Measurements from ENCODE around the gene CERT1. TPM values are rescaled to one million over a fixed set of nuclear protein-coding genes. Genes with fewer than 3 reads are reported as not detected.

Gene CERT1
- total RNA-seq, 1 experiment from 2014 or later, result 30.0 TPM

DNA sequence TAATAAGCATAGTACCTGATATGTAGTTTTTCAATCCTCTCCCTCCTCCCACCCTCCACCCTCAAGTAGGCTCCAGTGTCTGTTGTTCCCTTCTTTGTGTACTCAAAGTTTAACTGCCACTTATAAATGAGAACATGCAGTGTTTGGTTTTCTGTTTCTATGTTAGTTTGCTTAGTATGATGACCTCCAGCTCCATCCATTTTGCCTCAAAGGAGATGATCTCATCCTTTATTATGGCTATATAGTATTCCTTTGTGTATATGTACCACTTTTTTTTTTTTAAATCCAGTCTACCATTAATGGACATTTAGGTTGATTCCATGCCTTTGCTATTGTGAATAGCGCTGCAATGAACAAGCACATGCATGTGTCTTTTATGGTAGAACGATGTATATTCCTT lies 20.8 kb upstream of the CERT1 start:
- H3K4me1 ChIP-seq (ENCODE audit: insufficient read depth, low read length, poor library complexity, severe bottlenecking), result no peaks in the 10 kb centered on the region
- peaks cover 16% of the 10 kb centered on the region for H3K9me3 ChIP-seq (ENCODE audit: low read depth, low read length, poor library complexity, severe bottlenecking)
- no TSS peak for BruUV-seq (replicated peaks)
- ChIA-PET CTCF (no interaction called here), POLR2A (ENCODE audit: low non-redundant PET) (no interaction called here)
- no peak overlapping the region for H3K4me3 ChIP-seq (ENCODE audit: low read depth, low read length, poor library complexity, severe bottlenecking)
- TF ChIP-seq, protein P1, sequence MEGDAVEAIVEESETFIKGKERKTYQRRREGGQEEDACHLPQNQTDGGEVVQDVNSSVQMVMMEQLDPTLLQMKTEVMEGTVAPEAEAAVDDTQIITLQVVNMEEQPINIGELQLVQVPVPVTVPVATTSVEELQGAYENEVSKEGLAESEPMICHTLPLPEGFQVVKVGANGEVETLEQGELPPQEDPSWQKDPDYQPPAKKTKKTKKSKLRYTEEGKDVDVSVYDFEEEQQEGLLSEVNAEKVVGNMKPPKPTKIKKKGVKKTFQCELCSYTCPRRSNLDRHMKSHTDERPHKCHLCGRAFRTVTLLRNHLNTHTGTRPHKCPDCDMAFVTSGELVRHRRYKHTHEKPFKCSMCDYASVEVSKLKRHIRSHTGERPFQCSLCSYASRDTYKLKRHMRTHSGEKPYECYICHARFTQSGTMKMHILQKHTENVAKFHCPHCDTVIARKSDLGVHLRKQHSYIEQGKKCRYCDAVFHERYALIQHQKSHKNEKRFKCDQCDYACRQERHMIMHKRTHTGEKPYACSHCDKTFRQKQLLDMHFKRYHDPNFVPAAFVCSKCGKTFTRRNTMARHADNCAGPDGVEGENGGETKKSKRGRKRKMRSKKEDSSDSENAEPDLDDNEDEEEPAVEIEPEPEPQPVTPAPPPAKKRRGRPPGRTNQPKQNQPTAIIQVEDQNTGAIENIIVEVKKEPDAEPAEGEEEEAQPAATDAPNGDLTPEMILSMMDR (conservative IDR thresholded peaks at IDR 0.05; ENCODE audit: low read depth, low read length), result no peak
- TF ChIP-seq EZH2 (IDR thresholded peaks at IDR 0.05; ENCODE audit: borderline replicate concordance, low read depth, low read length, poor library complexity, severe bottlenecking), result no peak
- DNase-seq (ENCODE audit: low spot score), result no peak
- H3K36me3 ChIP-seq (ENCODE audit: insufficient read depth, low read length, poor library complexity, severe bottlenecking), result no peaks in the 10 kb centered on the region
- H3K27ac ChIP-seq (ENCODE audit: low read depth, low read length, poor library complexity, severe bottlenecking), result no peak overlapping the region
- H3K27me3 ChIP-seq (replicated peaks; ENCODE audit: insufficient read depth, low read depth, low read length, poor library complexity), result no peaks in the 10 kb centered on the region
- intact Hi-C loops (cut with micrococcal nuclease; ENCODE audit: unreplicated experiment), result no loop called here

DNA sequence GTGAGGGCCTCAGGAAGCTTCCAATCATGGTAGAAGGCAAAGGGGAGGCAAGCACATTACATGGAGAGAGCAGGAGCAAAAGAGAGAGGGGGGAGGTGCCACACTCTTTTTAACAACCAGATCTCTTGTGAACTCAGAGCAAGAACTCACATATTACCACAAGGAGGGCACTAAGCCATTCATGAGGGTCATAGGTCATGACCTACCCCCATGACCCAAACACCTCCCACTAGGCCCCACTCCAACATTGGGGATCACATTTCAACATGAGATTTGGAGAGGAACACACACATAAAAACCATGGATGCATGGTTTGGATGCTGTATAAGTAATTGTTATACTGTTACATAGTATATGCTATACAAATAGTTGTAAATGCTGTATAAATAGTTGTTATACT lies 17.8 kb upstream of the CERT1 start:
- peaks cover 9% of the 10 kb centered on the region for H3K9me3 ChIP-seq (ENCODE audit: low read depth, low read length, poor library complexity, severe bottlenecking)
- intact Hi-C loops (cut with micrococcal nuclease; ENCODE audit: unreplicated experiment), result no loop called here
- no peaks in the 10 kb centered on the region for H3K36me3 ChIP-seq (ENCODE audit: insufficient read depth, low read length, poor library complexity, severe bottlenecking)
- ChIA-PET CTCF (no interaction called here), POLR2A (ENCODE audit: low non-redundant PET) (interaction anchor here (0.9 kb wide), 1 partner anchor 153 kb away, joined by 3 read pairs; no protein-coding TSS in a partner anchor)
- BruUV-seq (replicated peaks), result no TSS peak
- no peak for DNase-seq (ENCODE audit: low spot score)
- no peaks in the 10 kb centered on the region for H3K27me3 ChIP-seq (replicated peaks; ENCODE audit: insufficient read depth, low read depth, low read length, poor library complexity)
- H3K4me1 ChIP-seq (ENCODE audit: insufficient read depth, low read length, poor library complexity, severe bottlenecking), result no peaks in the 10 kb centered on the region
- H3K27ac ChIP-seq (ENCODE audit: low read depth, low read length, poor library complexity, severe bottlenecking), result no peak overlapping the region
- no peak overlapping the region for H3K4me3 ChIP-seq (ENCODE audit: low read depth, low read length, poor library complexity, severe bottlenecking)
- no peak for TF ChIP-seq EZH2 (IDR thresholded peaks at IDR 0.05; ENCODE audit: borderline replicate concordance, low read depth, low read length, poor library complexity, severe bottlenecking)
- TF ChIP-seq, protein P1 (conservative IDR thresholded peaks at IDR 0.05; ENCODE audit: low read depth, low read length), result no peak

DNA sequence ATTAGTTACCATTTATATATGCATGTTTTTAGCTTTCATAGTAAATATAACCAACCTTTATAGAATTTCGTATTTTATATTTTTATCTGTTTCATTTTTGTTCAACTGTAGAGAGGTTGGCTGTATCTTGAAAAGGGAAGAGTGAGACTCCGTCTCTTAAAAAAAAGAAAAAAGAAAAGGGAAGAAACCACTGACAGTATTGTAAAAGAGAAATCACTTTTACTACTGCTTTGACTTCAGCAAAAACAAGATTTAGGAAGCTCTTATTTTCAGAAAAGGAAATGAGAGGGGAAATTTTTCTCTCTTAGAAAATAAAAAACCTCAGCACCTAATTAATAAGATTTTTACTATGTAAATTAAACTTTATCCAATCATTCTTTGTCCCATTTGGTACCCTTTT lies 14.6 kb upstream of the CERT1 start:
- Histone ChIP-seq H3K4me3 (ENCODE audit: low read depth, low read length, poor library complexity, severe bottlenecking) (no peak overlapping the region), H3K27ac (ENCODE audit: low read depth, low read length, poor library complexity, severe bottlenecking) (no peak overlapping the region), H3K9me3 (ENCODE audit: low read depth, low read length, poor library complexity, severe bottlenecking) (peaks cover 12% of the 10 kb centered on the region), H3K4me1 (ENCODE audit: insufficient read depth, low read length, poor library complexity, severe bottlenecking) (no peaks in the 10 kb centered on the region), H3K27me3 (replicated peaks; ENCODE audit: insufficient read depth, low read depth, low read length, poor library complexity) (no peaks in the 10 kb centered on the region), H3K36me3 (ENCODE audit: insufficient read depth, low read length, poor library complexity, severe bottlenecking) (peaks cover 7% of the 10 kb centered on the region)
- ChIA-PET POLR2A (ENCODE audit: low non-redundant PET) (no interaction called here), CTCF (no interaction called here)
- no TSS peak for BruUV-seq (replicated peaks)
- intact Hi-C loops (cut with micrococcal nuclease; ENCODE audit: unreplicated experiment), result no loop called here
- TF ChIP-seq, protein P1 (conservative IDR thresholded peaks at IDR 0.05; ENCODE audit: low read depth, low read length), result no peak
- DNase-seq (ENCODE audit: low spot score), result no peak
